ENCODE results near the gene TNNI3.
A peak's percentile ranks its signal among the peaks of the same experiment; 100 is the strongest.

TNNI3 gene

GRCh38 chr19:55147545-55148251 lies 9.8 kb downstream of the TNNI3 start:
- no peak overlapping the region for H3K9ac ChIP-seq (ENCODE audit: low read length)
- no peak overlapping the region for H3K4me3 ChIP-seq (ENCODE audit: low read length)
- no peaks in the 10 kb centered on the region for H3K9me2 ChIP-seq (replicated peaks; ENCODE audit: insufficient read depth, low read length)
- H2AFZ ChIP-seq (ENCODE audit: low read length): no peak overlapping the region
- no peak overlapping the region for H3K4me2 ChIP-seq (ENCODE audit: low read depth, low read length)
- H3F3A ChIP-seq (ENCODE audit: insufficient read depth, low read length): no peaks in the 10 kb centered on the region
- no peaks in the 10 kb centered on the region for H3K79me2 ChIP-seq (ENCODE audit: low read length)
- no peaks in the 10 kb centered on the region for H3K4me1 ChIP-seq (ENCODE audit: low read length)
- no peak for DNase-seq
- no peak overlapping the region for H3K27ac ChIP-seq (ENCODE audit: low read length)
- H4K20me1 ChIP-seq (ENCODE audit: insufficient read depth, low read length): no peaks in the 10 kb centered on the region
- TF ChIP-seq EZH2 (optimal IDR thresholded peaks at IDR 0.05; ENCODE audit: low read depth, low read length): no peak
- no peak for TF ChIP-seq EZH2phosphoT487 (IDR thresholded peaks at IDR 0.05; ENCODE audit: low read length)
- TF ChIP-seq CTCF (IDR thresholded peaks at IDR 0.05; ENCODE audit: low read length): no peak
- H3K27me3 ChIP-seq (replicated peaks; ENCODE audit: insufficient read depth, low read length): peaks cover 73% of the 10 kb centered on the region
- no peaks in the 10 kb centered on the region for H3K36me3 ChIP-seq (replicated peaks; ENCODE audit: insufficient read depth, low read length)
- no peaks in the 10 kb centered on the region for H3K9me3 ChIP-seq (replicated peaks; ENCODE audit: insufficient read depth, low read length)

GRCh38 chr19:55146705-55147273 lies 10.7 kb downstream of the TNNI3 start:
- Histone ChIP-seq H3K4me2 (ENCODE audit: low read depth, low read length) (0 out of 2 replicates have a peak overlapping the region, but pooled peaks have one; percentile 18), H3K9me2 (replicated peaks; ENCODE audit: insufficient read depth, low read length) (no peaks in the 10 kb centered on the region), H2AFZ (ENCODE audit: low read length) (no peak overlapping the region), H3K9ac (ENCODE audit: low read length) (no peak overlapping the region), H3K36me3 (replicated peaks; ENCODE audit: insufficient read depth, low read length) (no peaks in the 10 kb centered on the region), H4K20me1 (ENCODE audit: insufficient read depth, low read length) (no peaks in the 10 kb centered on the region), H3K4me1 (ENCODE audit: low read length) (0 out of 2 replicates have a peak, but pooled peaks cover 2% of the 10 kb centered on the region), H3K27me3 (replicated peaks; ENCODE audit: insufficient read depth, low read length) (peaks cover 82% of the 10 kb centered on the region), H3K27ac (ENCODE audit: low read length) (no peak overlapping the region), H3K79me2 (ENCODE audit: low read length) (no peaks in the 10 kb centered on the region), H3K4me3 (ENCODE audit: low read length) (no peak overlapping the region), H3F3A (ENCODE audit: insufficient read depth, low read length) (no peaks in the 10 kb centered on the region), H3K9me3 (replicated peaks; ENCODE audit: insufficient read depth, low read length) (no peaks in the 10 kb centered on the region)
- no peak for DNase-seq
- TF ChIP-seq EZH2phosphoT487 (IDR thresholded peaks at IDR 0.05; ENCODE audit: low read length): no peak
- no peak for TF ChIP-seq CTCF (IDR thresholded peaks at IDR 0.05; ENCODE audit: low read length)
- TF ChIP-seq EZH2 (optimal IDR thresholded peaks at IDR 0.05; ENCODE audit: low read depth, low read length): no peak

GRCh38 chr19:55146078-55146704 lies 11.3 kb downstream of the TNNI3 start:
- H3K4me3 ChIP-seq (ENCODE audit: low read length): no peak overlapping the region
- H3F3A ChIP-seq (ENCODE audit: insufficient read depth, low read length): no peaks in the 10 kb centered on the region
- no peaks in the 10 kb centered on the region for H3K9me2 ChIP-seq (replicated peaks; ENCODE audit: insufficient read depth, low read length)
- no peaks in the 10 kb centered on the region for H3K79me2 ChIP-seq (ENCODE audit: low read length)
- TF ChIP-seq EZH2 (optimal IDR thresholded peaks at IDR 0.05; ENCODE audit: low read depth, low read length) (no peak), EZH2phosphoT487 (IDR thresholded peaks at IDR 0.05; ENCODE audit: low read length) (no peak), CTCF (IDR thresholded peaks at IDR 0.05; ENCODE audit: low read length) (peak; percentile 49)
- peaks cover 82% of the 10 kb centered on the region for H3K27me3 ChIP-seq (replicated peaks; ENCODE audit: insufficient read depth, low read length)
- 0 out of 2 replicates have a peak, but pooled peaks cover 2% of the 10 kb centered on the region for H3K4me1 ChIP-seq (ENCODE audit: low read length)
- no peaks in the 10 kb centered on the region for H4K20me1 ChIP-seq (ENCODE audit: insufficient read depth, low read length)
- H3K9me3 ChIP-seq (replicated peaks; ENCODE audit: insufficient read depth, low read length): no peaks in the 10 kb centered on the region
- H3K9ac ChIP-seq (ENCODE audit: low read length): no peak overlapping the region
- H3K27ac ChIP-seq (ENCODE audit: low read length): no peak overlapping the region
- H3K36me3 ChIP-seq (replicated peaks; ENCODE audit: insufficient read depth, low read length): no peaks in the 10 kb centered on the region
- H3K4me2 ChIP-seq (ENCODE audit: low read depth, low read length): no peak overlapping the region
- no peak overlapping the region for H2AFZ ChIP-seq (ENCODE audit: low read length)
- DNase-seq: no peak
